ENCODE measurements around the gene KCNH2.

GRCh38 chr7:151008511-151009323, 30.6 kb upstream of the KCNH2 start:
- TF ChIP-seq CTCF (IDR thresholded peaks at IDR 0.05; ENCODE audit: low read depth, low read length, poor library complexity, severe bottlenecking) (peak; percentile 97), EZH2phosphoT487 (IDR thresholded peaks at IDR 0.05; ENCODE audit: borderline replicate concordance, low read length) (no peak)
